ENCODE measurements around the gene CTNNB1.

CTNNB1 gene

GRCh38 chr3:41220906-41221677, 21.8 kb downstream of the CTNNB1 start:
- DNase-seq, result no peak

GRCh38 chr3:41222012-41222411, 22.7 kb downstream of the CTNNB1 start:
- no peak for DNase-seq

- DNase-seq, result no peak
Measured at GRCh38 chr3:41222501-41222900, 23.2 kb downstream of the CTNNB1 start.

GRCh38 chr3:41223078-41223477, 23.8 kb downstream of the CTNNB1 start:
- no peak for DNase-seq

- no peak for DNase-seq
Measured at GRCh38 chr3:41223691-41224090, 24.4 kb downstream of the CTNNB1 start.

- DNase-seq, result no peak
Measured at GRCh38 chr3:41224120-41224806, 25.0 kb downstream of the CTNNB1 start.

GRCh38 chr3:41234823-41235721, 35.8 kb downstream of the CTNNB1 start:
- DNase-seq, result no peak

- no peak for DNase-seq
Measured at GRCh38 chr3:41236228-41236627, 36.9 kb downstream of the CTNNB1 start.

GRCh38 chr3:41237907-41238306, 38.6 kb downstream of the CTNNB1 start:
- no peak for DNase-seq

GRCh38 chr3:41239587-41239986, 40.3 kb downstream of the CTNNB1 start:
- no peak for DNase-seq

GRCh38 chr3:41241161-41241560, 41.9 kb downstream of the CTNNB1 start:
- no peak for DNase-seq

GRCh38 chr3:41241800-41242571, 42.7 kb downstream of the CTNNB1 start:
- DNase-seq, result no peak

- no peak for DNase-seq
Measured at GRCh38 chr3:41243183-41243582, 43.9 kb downstream of the CTNNB1 start.

- DNase-seq, result no peak
Measured at GRCh38 chr3:41244620-41245336, 45.5 kb downstream of the CTNNB1 start.

- no peak for DNase-seq
Measured at GRCh38 chr3:41247055-41248004, 48.0 kb downstream of the CTNNB1 start.

GRCh38 chr3:41248525-41248924, 49.2 kb downstream of the CTNNB1 start:
- no peak for DNase-seq

GRCh38 chr3:41249318-41249717, 50.0 kb downstream of the CTNNB1 start:
- no peak for DNase-seq

GRCh38 chr3:41250825-41251224, 51.5 kb downstream of the CTNNB1 start:
- DNase-seq, result no peak

GRCh38 chr3:41251593-41251992, 52.3 kb downstream of the CTNNB1 start:
- no peak for DNase-seq

- no peak for DNase-seq
Measured at GRCh38 chr3:41258239-41258800, 59.0 kb downstream of the CTNNB1 start.

Measured in activated CD8-positive, alpha-beta memory T cell treated with anti-CD3 and anti-CD28 coated beads, Interleukin-2, amount 50 U/mL, for 4 hours (primary cell).